GM12874 (cell line): ENCODE measurements around the gene SMOC2.

Experiments
- CTCF ChIP-seq: IDR thresholded peaks from 2 replicates; pipeline ENCODE4 v1.5.1; 2011; ENCODE audit warnings: low read depth, mild to moderate bottlenecking, control low read depth, low read length, moderate library complexity; ENCODE audit not compliant: insufficient read depth

The SMOC2 gene

GRCh38 chr6:168542301-168542700 lies 101.3 kb downstream of the SMOC2 start:
- TF ChIP-seq CTCF: no peak

- no peak for TF ChIP-seq CTCF
Observed at GRCh38 chr6:168545428-168545827, 104.4 kb downstream of the SMOC2 start.

- TF ChIP-seq CTCF: no peak
Observed at GRCh38 chr6:168546151-168546550, 105.2 kb downstream of the SMOC2 start.

GRCh38 chr6:168546730-168547129 lies 105.7 kb downstream of the SMOC2 start:
- no peak for TF ChIP-seq CTCF

GRCh38 chr6:168550326-168550725 lies 109.3 kb downstream of the SMOC2 start:
- no peak for TF ChIP-seq CTCF

- TF ChIP-seq CTCF: no peak
Observed at GRCh38 chr6:168554472-168554871, 113.5 kb downstream of the SMOC2 start.

GRCh38 chr6:168554898-168555617 lies 114.1 kb downstream of the SMOC2 start:
- no peak for TF ChIP-seq CTCF
